Activated CD4-positive, alpha-beta T cell treated with anti-CD3 and anti-CD28 coated beads, Interleukin-2, amount 50 U/mL, for 1 hour (primary cell): Measurements from ENCODE around the gene CTNND2.
"Not testable (repeated sequence)": the region's sequence is repeated elsewhere in the genome, so short reads cannot be mapped to it uniquely, and the experiment has no call there.

Experiments used
- DNase-seq: peaks from one replicate; pipeline ENCODE4 v3.0.0-alpha.2; 2020

CTNND2 gene

GRCh38 chr5:11052871-11053270, 851.4 kb downstream of the CTNND2 start:
- DNase-seq, result no peak

GRCh38 chr5:11050596-11051304, 853.5 kb downstream of the CTNND2 start:
- DNase-seq, result no peak

GRCh38 chr5:11048760-11049159, 855.5 kb downstream of the CTNND2 start:
- no peak for DNase-seq

DNA sequence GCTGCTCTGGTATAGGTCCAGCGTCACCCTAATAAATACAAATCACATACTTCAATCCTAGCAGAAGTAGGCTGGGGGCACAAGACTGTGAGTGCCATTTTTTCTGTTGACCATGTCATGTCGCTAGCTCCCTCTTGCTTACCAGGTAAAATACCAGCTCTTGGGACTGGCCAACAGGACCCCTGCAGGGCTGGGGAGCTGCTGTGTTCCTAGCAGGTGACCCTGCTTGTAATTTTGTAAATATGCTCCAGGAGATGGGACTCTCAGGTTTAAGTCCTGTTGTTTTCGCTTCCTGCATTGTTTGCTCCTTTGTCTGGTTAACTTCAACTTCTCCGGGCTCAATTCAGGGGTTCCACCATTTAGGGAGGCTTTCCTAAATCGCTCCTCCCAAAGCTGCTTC, 856.6 kb downstream of the CTNND2 start:
- no peak for DNase-seq

DNA sequence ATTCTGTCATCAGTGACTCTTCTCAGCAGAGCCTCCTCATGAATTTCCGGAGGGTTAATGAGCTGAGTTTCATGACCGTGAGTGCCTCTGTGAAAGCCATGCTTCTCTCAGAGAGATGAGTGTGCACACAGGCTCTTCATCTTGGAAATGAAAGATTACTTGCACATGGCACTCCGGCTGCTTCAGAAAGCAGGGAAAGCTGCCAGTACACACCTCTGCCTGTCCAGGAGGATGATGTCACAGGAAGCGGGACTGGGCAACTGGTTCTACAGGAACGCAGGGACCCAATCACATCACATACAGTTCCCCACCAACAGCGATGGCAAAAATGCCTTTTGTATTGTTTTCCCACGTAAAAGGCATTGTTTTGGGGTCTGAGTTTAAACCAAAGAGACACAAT, 857.2 kb downstream of the CTNND2 start:
- DNase-seq, result no peak

DNA sequence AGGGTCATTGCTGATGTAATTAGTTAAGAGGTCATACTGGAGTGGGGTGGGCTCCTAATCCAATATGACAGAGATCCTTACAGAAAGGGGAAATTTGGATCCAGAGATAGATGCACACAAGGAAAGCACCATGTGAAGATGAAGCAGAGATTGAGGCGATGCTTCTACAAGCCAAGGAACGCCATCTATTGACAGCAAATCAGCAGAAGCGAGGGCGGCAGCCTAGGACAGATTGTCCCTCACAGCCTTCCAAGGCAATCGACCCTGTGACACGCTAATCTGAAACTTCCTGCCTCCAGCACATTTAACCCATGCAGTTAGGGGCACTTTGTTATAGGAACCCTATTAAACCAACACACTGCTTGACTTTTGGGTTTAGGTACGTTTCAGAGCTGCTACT, 858.1 kb downstream of the CTNND2 start:
- DNase-seq, result no peak

DNA sequence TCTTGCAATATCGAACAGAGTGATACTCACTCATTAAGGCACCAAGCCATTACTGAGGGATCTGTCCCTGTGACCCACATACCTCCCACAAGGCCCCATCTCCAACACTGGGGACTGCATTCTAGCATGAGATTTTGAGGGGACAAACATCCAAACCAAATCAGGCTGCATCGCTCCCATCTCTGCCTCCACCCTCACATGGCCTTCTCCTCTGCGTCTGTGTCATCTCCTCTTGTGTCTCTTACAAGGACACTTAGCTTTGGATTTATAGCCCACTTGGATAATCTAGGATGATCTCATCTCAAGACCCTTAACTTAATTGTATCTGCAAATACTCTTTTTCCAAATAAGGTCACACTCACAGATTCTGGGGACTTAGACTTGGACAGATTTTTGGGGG, 858.8 kb downstream of the CTNND2 start:
- DNase-seq, result no peak

DNA sequence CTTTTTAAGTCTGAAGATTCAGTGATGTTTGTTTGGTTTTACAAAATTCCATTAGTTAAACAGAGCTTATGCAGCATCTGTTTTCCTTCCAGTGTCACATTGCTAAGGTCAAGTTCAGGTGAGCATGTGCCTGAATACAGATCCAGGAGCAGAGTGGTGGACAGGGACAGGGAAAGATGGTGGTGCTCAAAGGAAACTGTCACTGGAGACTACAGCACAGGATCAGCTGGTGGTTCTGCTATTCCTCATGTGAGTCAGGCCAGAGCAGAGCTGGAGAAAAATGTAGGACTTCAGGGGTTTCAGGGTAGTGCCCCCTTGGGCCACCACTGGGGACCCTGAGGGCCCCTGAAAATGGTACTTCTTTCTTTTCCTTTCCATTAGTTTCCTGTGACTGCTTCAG, 859.7 kb downstream of the CTNND2 start:
- no peak for DNase-seq

DNA sequence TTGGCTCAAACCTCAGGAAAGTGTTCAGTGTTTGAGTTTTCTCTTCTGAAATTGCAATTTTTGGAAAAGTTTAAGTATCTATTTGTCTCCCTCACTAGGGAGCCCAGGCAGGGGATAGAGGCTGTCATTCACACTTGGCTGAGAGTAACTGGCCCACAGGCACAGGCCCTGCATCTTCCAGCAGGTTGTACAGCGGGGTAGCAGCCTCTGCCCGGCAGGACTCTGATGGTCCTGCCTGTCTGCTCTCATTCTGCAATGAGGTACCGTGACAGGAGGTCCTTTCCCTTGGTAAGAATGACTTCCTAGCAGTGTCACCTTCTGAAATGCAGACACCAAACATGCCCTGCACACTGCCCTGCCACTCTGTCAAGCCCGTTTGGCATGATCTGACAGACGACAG, 860.4 kb downstream of the CTNND2 start:
- DNase-seq, result no peak

GRCh38 chr5:11040345-11040744, 863.9 kb downstream of the CTNND2 start:
- DNase-seq, result no peak

- no peak for DNase-seq
Observed at GRCh38 chr5:11038772-11039171, 865.5 kb downstream of the CTNND2 start.

- no peak for DNase-seq
Observed at GRCh38 chr5:11037941-11038340, 866.3 kb downstream of the CTNND2 start.

GRCh38 chr5:11037080-11037479, 867.2 kb downstream of the CTNND2 start:
- DNase-seq, result no peak

DNA sequence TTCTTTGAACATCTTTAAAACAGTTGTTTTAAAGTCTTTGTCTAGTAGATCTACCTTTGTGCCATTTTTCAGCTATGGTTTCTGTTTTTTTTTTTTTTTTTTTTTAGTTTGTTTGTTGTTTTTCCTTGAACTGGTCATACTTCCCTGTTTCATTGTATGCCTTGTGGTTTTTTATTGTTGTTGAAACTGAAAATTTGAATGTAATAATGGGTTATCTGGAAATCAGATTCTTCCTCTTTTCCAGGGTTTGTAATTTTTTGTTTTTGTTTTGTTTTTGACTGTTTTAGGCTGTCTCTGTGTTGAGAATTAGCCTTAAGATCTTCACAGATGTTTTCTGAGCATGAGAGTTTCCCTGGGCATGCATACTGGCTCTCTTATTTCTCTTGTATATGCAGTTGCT, 873.6 kb downstream of the CTNND2 start:
- no peak for DNase-seq

GRCh38 chr5:11027660-11028059, 876.6 kb downstream of the CTNND2 start:
- DNase-seq, result no peak

DNA sequence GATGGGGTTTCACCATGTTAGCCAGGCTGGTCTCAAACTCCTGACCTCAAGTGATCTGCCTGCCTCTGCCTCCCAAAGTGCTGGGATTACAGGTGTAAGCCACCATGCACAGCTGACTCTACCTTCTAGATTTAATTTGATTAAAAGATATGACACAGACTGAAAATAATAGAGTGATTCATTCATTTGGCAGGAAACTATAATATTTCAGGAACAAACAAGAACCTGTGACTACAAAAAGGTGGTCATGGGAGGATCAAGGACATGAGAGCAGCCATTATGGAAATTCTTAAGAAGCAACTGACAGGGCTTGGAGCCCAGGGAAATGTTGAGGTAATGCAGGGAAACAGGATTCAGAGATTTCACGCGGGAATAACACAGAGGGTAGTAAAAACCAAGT, 877.7 kb downstream of the CTNND2 start:
- DNase-seq, result no peak

- no peak for DNase-seq
Observed at GRCh38 chr5:11023945-11024344, 880.3 kb downstream of the CTNND2 start.

DNA sequence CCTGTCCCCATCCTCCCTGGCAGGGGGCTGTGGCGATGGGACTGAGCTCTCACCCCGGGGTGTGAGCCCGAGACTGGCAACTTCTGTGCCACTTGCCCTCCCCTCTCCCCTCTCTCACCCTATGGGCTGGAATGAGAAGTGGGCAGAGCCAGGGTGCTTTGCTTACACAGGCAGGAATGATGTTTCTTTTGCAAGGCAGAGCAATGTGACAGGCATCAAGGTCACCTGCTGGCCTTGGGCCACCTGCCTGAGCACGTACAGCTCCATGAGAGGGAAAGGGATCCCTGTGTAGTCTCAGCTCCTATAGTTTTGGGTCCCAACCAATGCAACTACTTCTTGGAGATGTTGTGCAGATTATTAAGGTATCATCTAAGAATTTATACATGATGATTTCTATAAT, 890.5 kb downstream of the CTNND2 start:
- no peak for DNase-seq

- DNase-seq, result no peak
Observed at GRCh38 chr5:11012295-11012694, 892.0 kb downstream of the CTNND2 start.

DNA sequence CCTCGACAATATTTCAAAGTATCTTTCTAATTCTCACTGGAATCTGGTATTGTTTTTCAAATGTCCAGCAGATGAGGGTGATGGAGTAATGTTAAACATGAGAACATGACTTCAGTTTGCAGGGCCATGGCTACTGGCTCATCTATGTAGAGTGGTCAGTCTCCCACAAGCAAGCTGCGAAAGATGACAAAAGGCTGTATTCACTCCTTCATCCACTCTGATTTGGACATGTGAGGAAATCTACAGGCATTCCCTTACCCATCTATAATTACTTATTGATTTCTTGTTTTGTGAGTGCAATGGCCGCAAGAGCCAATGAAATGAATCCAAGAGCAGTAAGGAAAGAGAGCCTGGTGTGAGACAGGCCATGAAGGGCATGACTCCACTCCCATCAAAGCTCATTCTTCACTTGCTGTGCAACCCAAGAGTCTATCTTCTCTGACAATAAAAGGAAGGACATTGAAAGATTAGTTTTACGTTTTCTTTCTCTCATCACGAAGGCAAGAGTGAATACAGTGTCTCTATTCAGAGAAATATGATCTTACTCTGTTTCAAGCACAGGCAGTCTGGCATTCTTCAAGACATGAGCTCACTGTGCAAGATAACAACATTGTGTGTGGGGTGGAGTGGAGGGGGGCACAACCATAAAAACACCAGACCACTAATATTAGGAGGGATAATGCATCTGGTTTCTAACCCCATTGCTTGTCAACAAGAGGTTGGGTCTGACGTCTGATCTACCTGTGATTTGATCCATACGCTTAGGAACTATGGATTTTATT, 893.6 kb downstream of the CTNND2 start:
- no peak for DNase-seq

DNA sequence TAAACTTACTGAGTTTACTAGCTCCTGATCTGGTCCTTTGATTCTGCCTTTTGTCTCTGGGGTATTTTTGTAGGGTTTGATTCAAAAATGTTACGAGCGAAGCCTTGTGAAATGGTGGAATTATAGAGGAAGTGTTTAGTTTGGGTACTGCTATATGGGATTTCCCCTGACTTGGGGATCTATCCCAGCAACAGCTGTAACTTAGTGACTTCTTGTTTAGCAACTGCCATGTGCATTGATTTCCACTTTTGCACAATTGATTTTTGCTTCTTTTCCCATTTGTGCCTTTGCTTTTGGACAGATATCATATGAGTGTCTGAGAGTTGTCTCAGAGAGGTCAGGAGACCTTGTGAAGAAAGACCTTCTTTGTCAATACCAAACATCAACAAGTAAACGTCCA, 894.7 kb downstream of the CTNND2 start:
- DNase-seq, result no peak

DNA sequence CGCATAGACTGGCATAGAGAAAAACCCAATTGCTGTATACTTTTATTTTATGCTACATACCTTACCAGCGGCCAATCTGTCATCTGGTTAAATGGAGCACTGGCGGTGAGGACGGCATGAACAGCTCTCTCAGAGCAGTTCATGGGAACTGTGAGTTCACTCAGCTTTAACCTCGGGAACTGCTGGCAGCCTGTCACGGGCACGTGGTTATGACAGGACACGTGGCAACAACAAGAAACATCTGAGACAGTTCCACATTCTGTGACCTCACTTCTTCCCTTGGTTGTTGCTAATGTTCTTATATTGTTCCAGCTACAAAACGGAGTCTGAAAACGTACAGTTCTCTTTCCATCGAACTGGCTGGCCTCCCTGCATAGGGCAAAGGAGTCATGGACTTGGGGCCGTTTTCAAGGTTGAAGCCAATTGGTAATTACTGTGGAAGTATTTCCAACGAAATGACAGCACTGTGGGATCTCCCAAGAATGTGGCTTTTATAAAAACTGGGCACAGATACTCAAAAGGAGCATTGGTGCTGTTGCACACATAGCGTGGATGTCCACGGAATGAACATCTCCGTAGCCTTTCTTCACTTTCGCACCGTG, 896.9 kb downstream of the CTNND2 start:
- DNase-seq, result no peak

- not testable (repeated sequence) for DNase-seq
Observed at GRCh38 chr5:11004523-11004922, 899.7 kb downstream of the CTNND2 start.
